Measurements from ENCODE around the gene LRRK2.
A peak's percentile ranks its signal among the peaks of the same experiment; 100 is the strongest.
"Not testable (repeated sequence)": the region's sequence is repeated elsewhere in the genome, so short reads cannot be mapped to it uniquely, and the experiment has no call there.

Gene LRRK2

DNA sequence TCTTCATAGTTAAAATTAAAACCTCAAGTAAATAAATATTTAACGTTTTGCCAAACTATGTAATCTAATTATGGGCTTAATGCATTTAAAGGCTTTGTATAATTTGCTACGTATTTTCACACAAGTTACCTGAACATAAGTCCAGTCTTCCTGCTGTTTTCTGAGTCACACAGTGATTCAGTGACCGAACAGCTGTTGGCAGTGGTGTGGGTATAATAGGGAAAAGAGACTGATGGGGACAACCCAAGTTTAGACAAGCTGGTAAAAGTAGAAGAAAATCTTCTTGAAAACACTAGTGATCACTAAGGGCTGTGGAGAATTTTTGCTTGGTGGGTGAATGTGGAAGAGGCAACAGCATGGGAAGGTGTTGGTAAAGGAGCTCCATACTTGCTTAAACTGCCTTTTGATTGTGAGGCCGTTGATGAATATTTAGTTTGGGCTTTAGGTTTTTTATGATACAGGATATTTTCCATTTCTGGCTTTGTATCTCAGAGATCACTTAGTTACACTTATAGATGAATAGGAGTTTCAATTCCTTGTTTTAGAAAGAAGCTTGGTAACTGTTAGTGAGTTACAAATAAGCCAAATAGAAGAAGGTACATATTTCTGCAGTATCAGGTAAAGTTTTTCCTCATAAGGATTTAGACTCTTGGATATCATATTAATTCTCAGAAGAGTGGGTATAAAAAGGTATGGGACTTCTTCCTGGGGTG lies 23.9 kb downstream of the LRRK2 start:
- DNase-seq (ENCODE audit: low spot score), result no peak

DNA sequence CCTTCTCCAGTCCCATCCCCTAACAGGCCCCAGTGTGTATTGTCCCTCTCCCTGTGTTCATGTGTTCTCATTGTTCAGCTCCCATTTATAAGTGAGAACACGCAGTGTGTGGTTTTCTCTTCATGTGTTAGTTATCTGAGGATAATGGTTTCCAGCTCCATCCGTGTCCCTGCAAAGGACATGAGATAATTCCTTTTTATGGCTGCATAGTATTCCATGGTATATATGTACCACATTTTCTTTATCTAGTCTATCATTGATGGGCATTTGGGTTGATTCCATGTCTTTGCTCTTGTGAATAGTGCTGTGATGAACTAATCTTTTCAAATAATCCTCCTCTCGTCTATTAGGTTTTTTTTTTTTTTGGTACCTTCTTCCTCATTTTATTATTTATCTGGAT lies 25.9 kb downstream of the LRRK2 start:
- DNase-seq (ENCODE audit: low spot score), result not testable (repeated sequence)

DNA sequence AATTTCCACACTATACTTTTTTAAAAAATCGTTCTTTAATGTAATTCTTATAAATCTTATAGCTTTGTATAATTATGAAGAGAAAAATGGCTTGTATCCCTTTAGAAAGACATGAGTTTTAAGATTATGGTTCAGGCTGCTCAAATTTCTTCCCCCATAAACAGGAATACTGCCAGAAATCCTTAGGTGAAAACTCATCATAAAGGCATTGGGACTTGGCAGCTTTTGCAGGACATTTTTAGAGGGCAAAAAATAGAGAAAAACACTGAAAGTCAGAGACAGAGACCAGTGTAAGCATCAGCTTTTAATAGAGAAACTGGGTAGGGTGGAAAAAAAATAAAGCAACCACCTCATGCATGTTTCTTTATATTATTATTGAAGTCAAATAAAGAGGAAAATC lies 29.1 kb downstream of the LRRK2 start:
- DNase-seq (ENCODE audit: low spot score), result peak; percentile 36

DNA sequence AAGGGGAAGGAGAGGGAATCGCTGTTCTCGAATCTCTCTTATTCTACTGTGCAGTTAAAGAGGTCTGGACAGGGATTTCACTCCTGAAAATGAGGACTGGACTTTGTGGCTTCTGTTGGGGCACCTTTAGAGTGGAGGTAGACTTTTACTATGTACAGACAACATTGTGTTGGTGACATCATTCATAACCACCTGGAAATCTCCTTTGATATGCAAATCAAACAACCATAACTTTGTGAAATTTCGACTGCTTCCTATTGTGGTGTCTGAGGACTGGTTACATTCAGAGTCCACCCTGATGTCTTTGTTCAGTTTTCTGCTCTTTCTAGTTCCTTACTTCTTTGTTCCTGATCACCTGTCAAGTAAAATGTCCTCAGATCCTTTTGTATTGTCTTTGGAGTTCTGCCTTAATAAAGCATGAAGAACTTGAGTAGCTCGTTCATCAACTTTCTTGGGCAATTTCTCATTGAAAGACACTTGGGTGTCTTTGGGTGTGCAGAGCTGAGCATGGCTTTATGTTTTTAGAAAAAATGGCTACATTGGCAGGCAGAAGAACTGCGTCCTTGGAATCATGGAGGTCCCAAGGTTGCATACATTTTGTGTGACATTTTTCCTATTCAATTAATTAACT lies 29.8 kb downstream of the LRRK2 start:
- DNase-seq (ENCODE audit: low spot score), result peak; percentile 6

DNA sequence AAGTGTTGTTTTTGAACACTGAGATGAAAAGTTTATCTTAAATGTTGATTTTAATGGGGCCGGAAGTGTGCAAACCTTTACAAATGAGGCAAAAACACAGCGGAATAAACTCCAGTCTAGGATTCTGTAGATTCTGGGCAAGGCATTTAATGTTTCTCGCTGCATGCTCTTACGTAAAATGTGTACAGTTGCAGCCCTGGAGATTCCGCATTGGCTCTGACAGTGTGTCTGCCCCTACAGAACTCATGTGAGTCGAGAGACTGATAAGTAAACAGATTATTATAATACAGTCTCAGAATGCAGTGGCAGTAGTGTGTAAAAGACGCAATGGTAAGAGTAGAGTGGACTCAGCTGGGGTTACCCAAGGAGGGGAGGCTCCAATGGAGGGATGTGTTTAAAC lies 33.6 kb downstream of the LRRK2 start:
- no peak for DNase-seq (ENCODE audit: low spot score)

DNA sequence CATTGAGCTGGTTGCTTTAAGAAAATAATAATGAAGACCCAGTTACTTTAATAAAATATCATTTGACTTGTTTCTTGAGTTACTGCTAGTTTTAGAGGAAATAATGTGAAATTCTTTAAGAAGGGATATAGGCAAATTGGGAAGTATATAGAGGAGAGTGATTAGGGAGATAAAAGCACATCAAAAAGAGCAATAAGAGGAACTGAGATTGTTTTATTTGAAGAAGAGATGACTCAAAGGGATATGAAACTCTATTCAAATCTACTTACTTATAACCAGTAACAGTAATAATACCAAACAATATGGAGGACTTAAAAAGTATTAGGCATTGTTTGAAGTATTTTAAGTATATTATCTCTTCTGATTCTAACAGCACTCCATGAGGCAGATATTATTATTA lies 37.1 kb downstream of the LRRK2 start:
- no peak for DNase-seq (ENCODE audit: low spot score)

DNA sequence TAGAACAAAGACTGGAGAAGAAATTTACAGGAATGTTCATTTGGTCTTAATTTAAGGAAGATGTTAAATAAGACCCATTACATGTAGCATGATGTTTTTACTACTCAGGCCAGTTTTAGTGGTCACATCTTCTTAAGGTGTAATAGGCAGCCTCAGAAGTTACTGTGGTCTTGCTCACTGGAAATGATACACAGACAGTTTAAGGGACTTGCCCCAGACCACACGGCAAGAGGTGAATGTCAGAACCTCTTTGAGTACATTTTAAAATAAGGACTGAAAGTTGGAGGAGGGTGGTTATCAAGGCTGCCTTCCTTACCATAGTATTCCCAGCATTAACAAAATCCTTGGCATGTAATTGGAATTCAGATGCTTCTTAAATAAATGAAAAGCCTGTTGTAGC lies 37.9 kb downstream of the LRRK2 start:
- DNase-seq (ENCODE audit: low spot score), result no peak

DNA sequence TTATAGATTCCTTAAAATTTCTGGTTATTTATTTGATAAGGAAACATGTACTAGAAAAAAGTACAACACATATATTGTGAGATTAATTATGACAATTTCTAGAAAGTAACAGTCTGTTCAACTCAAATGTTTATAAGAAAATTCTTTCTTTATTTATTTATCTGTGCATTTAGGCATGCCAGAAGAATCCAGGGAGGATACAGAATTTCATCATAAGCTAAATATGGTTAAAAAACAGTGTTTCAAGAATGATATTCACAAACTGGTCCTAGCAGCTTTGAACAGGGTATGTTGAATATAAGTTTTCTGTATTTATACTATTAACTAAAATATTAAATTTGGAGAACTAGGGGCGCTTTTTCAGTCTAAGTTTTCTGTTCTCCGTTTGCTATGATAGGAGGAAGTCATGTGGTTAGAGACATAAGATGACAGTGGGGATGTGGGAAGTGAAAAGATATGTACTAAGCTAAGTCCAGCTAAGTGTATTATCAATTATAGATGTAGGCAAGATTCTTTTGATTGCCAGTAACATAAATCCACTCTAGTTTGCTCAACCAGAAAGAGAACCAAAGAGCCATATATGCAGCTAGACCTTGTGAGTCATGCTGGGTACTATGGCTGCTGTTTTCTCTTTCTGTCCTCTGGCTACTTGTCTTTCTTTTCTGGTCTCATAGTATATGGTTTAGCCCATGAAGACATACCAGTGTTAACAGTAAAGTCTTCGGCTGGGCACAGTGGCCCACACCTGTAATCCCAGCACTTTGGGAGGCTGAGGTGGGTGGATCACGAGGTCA lies 39.0 kb downstream of the LRRK2 start:
- no peak for DNase-seq (ENCODE audit: low spot score)

DNA sequence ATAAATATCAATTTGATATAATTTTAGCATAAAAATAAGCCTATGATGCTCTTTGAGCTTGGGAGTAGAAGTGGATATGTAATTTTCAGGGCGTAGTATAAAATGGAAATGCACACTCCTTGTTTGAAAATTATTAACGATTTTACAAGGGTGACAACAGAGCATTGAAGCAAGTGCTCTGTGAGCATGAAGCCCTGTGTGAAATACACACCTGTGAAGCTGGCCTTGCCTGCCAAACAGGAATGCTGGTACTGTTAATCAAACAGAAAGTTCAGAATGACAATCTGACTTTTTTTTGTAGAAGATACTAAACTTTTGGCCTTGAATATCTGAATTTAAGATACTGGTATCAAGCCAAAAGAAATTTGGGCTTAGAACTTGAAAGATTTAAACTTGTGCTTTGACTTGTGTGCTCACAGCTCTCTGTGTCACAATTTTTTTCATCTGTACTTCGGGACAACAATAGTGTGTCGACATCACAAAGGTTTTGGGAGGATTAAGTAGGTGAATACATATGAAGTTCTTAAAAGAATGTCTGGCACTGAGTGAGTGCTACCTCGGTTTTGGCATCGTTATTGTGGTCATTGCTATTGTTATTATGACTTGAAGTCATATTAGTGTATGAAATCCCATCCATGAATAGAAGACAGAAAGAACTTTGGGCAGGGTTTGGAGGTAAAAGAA lies 47.3 kb downstream of the LRRK2 start:
- no peak for DNase-seq (ENCODE audit: low spot score)

DNA sequence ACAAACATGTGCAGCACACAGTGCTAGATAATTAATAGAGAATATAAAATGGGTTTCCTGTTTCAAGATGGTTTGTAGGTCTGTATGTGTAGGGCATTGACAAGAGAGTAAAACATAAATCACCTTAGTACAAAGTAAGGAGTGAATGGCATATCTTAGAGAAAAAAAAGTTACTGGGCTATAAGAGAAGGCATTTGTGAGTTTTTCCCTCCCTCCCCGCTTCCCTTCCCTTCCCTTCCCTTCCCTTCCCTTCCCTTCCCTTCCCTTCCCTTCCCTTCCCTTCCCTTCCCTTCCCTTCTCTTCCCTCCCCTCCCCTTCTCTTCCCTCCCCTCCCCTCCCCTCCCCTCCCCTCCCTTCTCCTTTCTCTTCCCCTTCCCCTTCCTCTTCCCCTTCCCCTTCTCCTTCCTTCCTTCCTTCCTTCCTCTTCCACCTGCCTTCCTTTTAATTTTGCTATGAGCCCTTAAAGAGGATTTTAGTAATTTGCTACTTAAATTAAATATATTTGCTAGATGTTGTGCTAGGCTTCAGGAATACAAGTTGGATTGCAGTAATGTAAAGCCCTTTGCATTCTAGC lies 57.1 kb downstream of the LRRK2 start:
- no peak for DNase-seq (ENCODE audit: low spot score)

DNA sequence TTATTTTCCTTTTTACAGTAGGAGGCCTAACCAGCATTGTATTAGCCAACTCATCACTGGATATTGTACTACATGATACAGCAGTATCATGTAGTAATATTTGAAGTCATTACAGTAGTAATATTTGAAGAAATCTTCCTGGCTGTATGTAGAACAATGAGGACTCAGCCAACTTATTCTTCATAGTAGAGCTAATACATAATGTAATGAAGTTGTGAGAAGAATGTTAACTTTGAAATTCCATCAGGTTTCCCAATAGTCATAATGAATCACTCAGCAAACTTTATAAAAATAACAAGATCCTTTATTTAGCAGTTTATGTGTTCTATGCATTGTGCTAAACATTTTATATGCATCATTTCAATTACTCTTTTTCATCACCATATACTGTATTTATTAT lies 61.8 kb downstream of the LRRK2 start:
- DNase-seq (ENCODE audit: low spot score), result no peak

DNA sequence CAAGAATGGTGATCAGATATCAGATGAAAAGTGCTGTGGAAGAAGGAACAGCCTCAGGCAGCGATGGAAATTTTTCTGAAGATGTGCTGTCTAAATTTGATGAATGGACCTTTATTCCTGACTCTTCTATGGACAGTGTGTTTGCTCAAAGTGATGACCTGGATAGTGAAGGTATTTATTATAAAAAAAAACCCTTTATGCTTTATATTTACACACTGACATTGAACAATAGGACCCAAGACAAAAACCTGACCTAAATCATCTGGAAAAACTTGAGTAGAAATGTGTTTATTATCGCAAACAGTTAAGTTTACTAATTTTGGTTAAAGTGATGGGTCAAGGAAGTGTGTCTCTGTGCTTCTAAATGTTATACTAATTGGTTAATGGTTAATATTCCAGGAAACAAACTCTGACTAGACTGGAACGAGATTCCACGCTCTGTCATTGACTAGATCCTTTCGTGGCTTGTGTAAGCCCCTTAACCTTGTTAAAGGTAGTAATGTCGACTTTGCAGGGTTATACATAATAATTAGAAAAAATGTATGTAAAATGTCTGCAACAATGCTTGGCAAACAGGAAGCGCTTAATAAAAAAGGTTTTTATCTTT lies 62.7 kb downstream of the LRRK2 start:
- no peak for DNase-seq (ENCODE audit: low spot score)

DNA sequence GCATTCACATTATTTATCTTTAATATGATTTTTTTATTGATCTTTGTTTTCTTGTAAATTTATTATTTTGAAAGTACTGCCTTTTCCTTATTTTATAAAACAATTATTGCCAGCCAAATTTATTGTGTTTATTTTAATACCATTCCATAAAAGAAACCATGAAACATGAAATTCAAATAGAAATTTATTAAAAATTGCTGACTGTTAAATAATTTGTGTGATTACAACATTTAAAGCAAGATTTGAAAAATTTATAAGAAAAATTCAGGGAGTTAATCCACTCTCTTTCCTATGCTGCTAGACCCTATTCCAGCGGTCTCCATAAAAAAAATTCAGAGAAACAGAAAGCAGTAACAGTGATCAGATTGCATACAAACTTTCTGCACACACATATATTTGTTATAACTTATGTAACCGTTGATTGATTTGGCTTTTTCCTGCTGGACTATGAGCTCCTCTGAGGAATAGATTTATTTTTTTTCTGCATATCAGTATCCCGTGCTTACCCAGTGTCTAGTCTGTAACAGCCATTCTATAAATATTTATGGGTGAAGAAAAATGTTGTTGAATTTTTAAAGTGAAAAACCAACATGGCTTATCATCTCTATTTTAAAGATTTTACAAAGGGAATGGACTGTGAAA lies 68.1 kb downstream of the LRRK2 start:
- DNase-seq (ENCODE audit: low spot score), result no peak

DNA sequence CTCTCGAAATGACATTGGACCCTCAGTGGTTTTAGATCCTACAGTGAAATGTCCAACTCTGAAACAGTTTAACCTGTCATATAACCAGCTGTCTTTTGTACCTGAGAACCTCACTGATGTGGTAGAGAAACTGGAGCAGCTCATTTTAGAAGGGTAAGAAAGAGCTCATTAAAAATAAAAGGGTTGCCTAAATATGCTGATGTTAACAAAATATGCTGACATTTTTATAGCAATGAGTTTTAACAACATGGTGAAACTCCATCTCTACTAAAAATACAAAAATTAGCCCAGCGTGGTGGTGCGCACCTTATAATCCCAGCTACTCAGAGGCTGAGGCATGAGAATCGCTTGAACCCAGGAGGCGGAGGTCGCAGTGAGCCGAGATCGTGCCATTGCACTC lies 73.5 kb downstream of the LRRK2 start:
- DNase-seq (ENCODE audit: low spot score), result no peak

DNA sequence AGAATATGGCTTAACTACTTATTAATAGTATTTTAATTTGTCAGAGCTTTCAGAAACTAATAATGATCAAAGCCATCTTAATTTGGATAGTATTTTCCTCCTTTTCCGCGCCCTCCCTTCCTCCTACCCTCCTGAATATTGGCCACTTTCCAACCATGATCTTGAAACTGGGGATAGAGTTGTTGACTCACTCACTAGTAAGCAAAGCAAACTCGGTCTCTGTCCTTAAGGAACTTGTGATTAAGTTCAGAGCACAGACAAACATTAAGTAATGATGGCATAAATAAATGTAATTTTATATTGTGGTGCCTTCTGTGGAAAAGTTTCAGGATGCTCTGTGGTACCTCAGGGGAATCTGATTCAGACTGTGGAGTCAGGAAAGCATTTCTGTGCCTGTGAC lies 75.7 kb downstream of the LRRK2 start:
- DNase-seq (ENCODE audit: low spot score), result no peak

DNA sequence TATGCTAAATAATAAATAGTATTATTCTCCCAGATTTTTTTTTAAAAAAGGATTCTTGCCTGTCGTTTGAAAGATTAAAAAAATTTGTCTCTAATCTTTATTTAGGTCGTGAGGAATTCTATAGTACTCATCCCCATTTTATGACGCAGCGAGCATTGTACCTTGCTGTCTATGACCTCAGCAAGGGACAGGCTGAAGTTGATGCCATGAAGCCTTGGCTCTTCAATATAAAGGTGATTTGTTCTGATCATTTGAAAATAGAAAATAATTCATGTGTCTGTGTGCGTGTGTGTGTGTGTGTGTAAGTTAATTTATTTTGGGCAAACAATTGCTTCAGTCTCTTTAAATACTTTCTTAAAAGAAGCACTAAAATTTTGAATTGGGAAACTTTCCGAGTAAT lies 84.2 kb downstream of the LRRK2 start:
- no peak for DNase-seq (ENCODE audit: low spot score)

DNA sequence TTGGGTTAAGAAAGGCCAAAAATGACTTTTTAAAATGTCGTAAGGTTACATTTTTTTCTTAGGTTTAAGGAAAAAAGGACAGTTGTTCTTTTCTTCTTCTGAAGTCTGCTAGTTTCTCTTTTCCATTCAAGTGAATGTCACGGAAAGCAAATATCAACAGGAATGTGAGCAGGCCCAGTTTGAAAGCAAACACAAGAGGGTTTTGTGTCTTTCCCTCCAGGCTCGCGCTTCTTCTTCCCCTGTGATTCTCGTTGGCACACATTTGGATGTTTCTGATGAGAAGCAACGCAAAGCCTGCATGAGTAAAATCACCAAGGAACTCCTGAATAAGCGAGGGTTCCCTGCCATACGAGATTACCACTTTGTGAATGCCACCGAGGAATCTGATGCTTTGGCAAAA lies 85.4 kb downstream of the LRRK2 start:
- DNase-seq (ENCODE audit: low spot score), result no peak

DNA sequence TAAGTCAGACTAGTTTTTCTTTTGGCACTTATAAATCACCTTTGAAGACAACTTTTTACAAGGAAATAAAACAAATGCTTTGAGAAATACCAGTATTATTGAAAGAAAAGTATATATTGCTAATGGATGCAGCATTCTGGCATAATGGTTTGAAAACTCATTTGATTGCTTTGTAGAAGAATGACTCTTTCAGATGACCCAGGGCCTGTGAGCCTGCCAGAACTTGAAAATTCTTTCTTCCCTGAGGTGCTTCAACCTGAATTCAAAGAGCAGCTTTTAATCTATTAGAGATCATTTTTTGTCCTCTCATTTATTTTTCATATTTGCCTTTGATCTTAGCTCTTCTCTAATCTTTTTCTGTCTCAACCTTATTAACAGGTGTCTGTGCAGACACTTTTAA lies 87.4 kb downstream of the LRRK2 start:
- no peak for DNase-seq (ENCODE audit: low spot score)

DNA sequence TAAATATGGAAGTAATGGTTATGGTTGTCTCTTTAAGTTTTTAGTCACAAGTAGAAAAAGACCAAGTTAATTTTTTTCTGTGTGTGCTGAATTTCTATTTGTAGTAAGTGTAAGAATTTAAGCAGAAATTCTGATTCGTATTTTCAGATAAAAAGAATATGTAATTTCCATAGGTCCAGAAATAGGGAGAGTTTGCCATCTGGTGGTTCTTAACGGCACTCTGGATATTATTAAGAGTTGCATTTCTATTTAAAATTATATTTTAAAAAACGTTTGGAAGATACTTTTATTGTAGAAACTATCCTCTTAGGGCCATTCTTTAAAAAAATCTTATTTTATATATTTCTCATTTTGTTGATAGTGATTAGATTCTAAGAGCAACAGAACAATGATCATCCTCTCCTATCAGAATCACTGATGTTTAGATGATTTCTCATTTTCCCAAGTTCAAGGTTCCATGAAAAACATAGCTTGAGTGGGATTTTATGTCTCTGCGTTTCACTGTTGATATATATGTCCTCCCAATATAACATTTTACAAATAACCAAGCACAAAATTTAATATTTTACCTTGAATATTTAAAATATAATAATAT lies 88.3 kb downstream of the LRRK2 start:
- DNase-seq (ENCODE audit: low spot score), result peak; percentile 34

DNA sequence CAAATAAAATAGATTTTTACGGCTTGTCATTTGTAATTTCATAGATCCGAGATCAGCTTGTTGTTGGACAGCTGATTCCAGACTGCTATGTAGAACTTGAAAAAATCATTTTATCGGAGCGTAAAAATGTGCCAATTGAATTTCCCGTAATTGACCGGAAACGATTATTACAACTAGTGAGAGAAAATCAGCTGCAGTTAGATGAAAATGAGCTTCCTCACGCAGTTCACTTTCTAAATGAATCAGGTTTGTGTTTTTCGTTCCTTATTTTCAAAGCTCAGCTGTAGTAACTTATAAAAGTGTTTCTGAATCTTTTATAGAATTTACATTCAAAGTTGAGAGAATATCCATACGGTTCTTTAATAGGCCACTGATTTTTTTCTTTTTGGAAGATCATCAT lies 89.1 kb downstream of the LRRK2 start:
- no peak for DNase-seq (ENCODE audit: low spot score)

DNA sequence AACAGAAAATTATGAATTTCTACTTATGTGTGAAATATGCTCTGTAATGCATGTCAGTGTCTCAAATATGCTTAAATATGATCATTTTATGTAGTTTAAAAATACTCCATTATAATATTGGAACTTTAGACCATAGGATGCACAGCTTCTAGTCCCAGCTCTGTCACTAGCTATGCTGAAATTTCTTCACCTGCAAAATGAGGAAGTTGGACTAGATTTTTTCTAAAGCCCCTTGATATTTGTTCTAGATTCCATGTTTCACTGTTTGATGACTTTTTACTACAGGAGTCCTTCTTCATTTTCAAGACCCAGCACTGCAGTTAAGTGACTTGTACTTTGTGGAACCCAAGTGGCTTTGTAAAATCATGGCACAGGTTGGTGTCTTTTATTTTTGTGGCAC lies 90.1 kb downstream of the LRRK2 start:
- DNase-seq (ENCODE audit: low spot score), result no peak
